Cardiac fibroblast (primary cell): Measurements from ENCODE around the gene CHN2.
A peak's percentile ranks its signal among the peaks of the same experiment; 100 is the strongest.

ENCODE experiments used
- DNase-seq, 2 donors: peaks; one replicate each; pipeline versions ENCODE4 v3.0.0 to v3.0.0-alpha.2; 2010; ENCODE audit warnings: low read depth in 2 of 2
- H3K4me3 ChIP-seq, 2 donors: replicated peaks in 1 of 2; 1 replicate in 1 of 2; 2 replicates in 1 of 2; pipeline ENCODE4 v1.5.1; 2011; ENCODE audit warnings: low read depth in 2 of 2, low read length in 2 of 2, mild to moderate bottlenecking in 2 of 2, moderate library complexity in 1 of 2
- TF ChIP-seq, protein P1 (sequence below): IDR thresholded peaks from one replicate; pipeline ENCODE4 v1.5.1; 2011; ENCODE audit warnings: low read depth, mild to moderate bottlenecking, low read length, inconsistent platforms

Gene CHN2

DNA sequence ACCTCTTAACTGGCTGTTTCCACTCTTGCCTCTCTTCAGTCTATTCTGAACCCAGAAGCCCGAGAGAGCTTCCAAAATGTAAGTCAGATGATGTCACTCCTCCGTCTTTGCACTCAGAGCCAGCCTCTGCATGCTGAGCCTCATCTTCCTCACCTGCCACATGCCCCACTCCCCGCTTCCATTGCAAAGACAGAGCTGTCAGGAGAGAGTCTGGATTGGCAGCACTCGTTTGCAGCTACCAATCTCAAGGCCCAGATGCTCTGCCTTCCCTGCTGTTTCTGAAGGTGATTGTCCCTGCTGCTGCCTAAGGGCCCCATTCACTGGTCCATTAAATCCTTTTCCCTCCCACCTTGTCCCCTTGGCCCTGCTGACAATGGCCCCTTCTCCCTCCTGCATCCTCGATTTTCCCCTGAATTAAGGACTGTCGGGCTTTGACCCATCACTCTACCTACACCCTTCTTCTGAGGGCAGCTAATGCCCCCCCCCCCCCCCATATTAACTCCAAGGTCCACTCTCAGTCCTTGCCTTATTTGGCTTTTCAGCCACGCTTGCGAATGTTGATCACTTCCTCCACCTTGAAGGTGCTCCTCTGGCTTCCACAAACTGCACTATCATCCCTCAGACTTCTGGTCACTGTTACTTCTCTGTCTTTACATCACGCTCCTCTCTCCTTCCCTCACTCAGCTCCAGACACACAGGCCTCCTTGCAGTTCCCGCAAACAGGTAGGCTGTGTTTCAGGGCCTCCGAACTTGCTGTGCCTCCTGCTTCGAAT lies 98.5 kb downstream of the CHN2 start:
- H3K4me3 ChIP-seq: no peak overlapping the region
- TF ChIP-seq, protein P1, sequence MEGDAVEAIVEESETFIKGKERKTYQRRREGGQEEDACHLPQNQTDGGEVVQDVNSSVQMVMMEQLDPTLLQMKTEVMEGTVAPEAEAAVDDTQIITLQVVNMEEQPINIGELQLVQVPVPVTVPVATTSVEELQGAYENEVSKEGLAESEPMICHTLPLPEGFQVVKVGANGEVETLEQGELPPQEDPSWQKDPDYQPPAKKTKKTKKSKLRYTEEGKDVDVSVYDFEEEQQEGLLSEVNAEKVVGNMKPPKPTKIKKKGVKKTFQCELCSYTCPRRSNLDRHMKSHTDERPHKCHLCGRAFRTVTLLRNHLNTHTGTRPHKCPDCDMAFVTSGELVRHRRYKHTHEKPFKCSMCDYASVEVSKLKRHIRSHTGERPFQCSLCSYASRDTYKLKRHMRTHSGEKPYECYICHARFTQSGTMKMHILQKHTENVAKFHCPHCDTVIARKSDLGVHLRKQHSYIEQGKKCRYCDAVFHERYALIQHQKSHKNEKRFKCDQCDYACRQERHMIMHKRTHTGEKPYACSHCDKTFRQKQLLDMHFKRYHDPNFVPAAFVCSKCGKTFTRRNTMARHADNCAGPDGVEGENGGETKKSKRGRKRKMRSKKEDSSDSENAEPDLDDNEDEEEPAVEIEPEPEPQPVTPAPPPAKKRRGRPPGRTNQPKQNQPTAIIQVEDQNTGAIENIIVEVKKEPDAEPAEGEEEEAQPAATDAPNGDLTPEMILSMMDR: no peak
- DNase-seq: no peak

DNA sequence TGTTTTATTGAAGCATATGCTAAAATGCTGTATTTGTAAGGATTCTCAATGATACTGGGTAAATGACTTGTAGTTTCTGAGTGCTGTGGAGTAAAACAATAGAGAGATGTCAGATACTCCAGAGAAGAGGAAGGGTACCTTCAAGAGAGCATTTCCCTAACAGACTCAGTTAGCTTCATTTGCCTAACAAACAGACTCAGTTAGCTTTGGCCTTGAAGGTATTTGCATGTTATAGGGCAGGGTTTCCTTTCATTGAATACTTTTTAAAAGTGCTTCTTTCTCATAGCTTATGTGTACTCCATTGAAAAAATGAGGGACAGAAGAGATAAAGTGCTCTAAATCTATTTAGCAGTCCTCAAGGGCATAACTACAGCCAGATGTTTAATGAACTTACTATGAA lies 101.8 kb downstream of the CHN2 start:
- TF ChIP-seq, protein P1: no peak
- DNase-seq: no peak
- H3K4me3 ChIP-seq: no peak overlapping the region

DNA sequence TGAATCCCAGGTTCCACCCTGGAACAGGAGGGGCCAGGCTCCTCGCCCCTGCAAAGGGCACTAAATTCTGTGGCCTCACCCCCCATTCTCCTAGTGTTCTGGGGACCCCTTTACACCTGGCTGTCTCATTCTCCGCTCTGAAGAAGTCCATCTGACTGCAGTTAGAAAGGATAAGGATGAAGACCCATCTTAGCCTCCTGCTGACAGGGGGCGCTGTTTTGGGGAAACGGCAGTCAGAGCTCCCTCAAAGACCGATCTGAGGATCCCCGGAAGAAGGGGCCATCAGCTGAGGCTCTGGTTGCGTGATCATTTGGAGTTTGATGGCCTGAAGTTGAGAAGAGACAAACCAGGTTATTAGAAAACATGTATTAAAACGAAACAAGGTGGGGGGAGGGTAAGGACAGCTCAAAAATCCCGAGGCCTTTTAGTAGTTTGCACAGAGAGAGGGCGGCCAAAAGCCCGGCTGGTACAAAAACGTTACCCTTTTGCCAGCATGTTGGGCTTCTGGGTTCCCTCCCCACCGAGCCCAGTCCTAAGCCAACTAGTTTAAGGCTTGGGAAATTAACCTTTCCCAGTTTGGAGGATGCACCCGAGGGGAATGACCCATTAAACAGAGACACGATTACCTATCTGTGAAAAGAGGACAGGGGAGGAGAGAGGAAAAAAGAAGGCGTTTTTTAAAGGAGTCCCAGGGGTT lies 102.8 kb downstream of the CHN2 start:
- DNase-seq: no peak
- TF ChIP-seq, protein P1: peak; percentile 11
- no peak overlapping the region for H3K4me3 ChIP-seq

DNA sequence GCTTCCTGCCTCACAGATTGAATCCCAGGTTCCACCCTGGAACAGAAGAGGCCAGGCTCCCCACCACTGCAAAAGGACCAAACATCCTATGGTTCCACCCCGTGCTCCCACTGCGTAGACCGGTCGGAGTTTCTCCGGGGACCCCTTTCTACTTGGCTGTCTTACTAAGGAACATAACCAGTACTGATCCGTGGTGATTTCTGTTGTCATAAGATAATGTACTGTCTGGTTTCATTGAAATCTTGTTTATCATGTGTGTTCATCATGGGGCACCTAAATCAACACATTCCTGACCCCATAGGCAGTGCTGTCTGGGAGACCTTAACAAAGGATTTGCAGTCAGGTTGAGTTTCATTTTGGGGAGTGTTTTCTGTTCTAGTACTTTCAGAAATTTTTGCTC lies 104.5 kb downstream of the CHN2 start:
- no peak for DNase-seq
- TF ChIP-seq, protein P1: no peak
- H3K4me3 ChIP-seq: no peak overlapping the region

DNA sequence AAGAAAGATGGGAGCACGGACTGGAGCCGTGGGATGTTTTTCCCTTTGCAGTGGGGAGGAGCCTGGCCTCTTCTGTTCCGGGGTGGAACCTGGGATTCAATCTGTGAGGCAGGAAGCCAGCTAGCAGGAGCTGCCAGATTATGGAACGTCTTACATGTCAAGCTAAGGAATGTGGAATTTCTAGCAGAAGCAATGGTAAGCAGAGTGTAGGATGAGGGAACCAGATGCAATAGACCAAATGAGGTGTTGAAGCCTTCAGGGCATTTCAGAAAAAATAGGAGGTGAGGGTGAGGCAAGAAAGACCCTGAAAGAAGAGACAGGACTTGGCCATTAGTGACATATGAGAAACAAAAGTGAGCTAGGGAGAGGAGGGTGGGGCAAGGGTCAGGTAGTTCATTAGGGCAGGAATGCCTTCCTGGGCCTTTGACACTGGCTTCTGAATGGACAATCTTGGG lies 105.5 kb downstream of the CHN2 start:
- H3K4me3 ChIP-seq: no peak overlapping the region
- TF ChIP-seq, protein P1: no peak

DNA sequence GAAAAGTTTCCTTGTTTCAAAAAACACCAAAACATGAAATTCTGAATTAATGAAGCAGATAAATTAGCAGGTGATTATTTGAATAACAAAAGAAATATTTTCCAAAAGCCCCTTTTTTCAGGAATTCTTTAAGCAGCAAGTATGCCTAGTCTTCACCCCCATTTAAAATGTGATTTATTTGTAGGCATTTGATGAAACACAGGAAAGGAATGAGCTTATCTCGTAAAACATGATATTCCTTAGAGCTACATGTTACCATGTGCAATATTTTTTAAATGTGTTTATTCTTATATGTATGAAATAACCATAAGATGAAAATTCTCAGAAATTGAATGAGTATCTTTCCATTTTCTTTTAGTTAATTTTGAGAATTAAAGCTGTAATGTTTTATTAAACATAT lies 106.1 kb downstream of the CHN2 start:
- TF ChIP-seq, protein P1: no peak
- DNase-seq: peak in 1 of 2 donors; percentile 16
- H3K4me3 ChIP-seq: no peak overlapping the region

More for the DNA sequence above, 105.5 kb downstream of the CHN2 start:
- peak in 1 of 2 donors; percentile 75 for DNase-seq
